Activated CD4-positive, CD25-positive, alpha-beta regulatory T cell treated with anti-CD3 and anti-CD28 coated beads, Interleukin-2, amount 50 U/mL, for 24 hours (primary cell): ENCODE results near the gene DHRS4L2.
A peak's percentile ranks its signal among the peaks of the same experiment; 100 is the strongest.
"Not testable (repeated sequence)": the region's sequence is repeated elsewhere in the genome, so short reads cannot be mapped to it uniquely, and the experiment has no call there.

Source experiments
- ATAC-seq, 2 donors: fragments of 150-1000 bp; cut with Tn5 transposase; one replicate each; pipeline ENCODE4 v1.10.0; 2021; ENCODE audit warnings: mild to moderate bottlenecking in 1 of 2, moderate library complexity in 1 of 2

Gene DHRS4L2

DNA sequence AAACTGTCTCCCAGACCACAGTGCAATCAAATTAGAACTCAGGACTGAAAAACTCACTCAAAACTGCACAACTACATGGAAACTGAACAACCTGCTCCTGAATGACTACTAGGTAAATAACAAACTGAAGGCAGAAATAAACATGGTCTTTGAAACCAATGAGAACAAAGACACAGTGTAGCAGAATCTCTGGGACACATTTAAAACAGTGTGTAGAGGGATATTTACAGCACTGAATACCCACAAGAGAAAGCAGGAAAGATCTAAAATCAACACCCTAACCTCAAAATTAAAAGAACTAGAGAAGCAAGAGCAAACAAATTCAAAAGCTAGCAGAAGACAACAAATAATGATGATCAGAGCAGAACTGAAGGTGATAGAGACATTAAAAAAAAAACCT is 14.7 kb upstream of the DHRS4L2 start:
- not testable (repeated sequence) for ATAC-seq

DNA sequence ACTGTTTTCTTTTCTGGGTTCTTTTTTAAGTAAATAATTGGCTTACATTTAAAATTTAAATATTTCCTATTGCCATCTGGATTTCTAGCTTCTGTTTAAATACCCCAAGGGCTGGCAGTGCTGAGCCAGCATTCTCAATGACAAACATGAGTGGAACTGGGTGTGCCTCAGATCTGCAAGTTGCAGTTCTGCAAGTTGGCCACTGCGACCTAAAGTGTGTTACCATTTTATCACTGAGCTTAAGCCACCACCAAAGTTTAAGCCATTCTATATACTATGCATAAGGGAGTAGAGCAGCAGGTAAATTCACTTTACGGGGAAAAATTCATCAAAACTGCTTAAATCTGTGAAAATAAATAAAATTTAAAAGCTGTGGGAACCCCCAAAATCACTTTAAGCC is 11.5 kb upstream of the DHRS4L2 start:
- peak in 1 of 2 donors; percentile 60 for ATAC-seq

DNA sequence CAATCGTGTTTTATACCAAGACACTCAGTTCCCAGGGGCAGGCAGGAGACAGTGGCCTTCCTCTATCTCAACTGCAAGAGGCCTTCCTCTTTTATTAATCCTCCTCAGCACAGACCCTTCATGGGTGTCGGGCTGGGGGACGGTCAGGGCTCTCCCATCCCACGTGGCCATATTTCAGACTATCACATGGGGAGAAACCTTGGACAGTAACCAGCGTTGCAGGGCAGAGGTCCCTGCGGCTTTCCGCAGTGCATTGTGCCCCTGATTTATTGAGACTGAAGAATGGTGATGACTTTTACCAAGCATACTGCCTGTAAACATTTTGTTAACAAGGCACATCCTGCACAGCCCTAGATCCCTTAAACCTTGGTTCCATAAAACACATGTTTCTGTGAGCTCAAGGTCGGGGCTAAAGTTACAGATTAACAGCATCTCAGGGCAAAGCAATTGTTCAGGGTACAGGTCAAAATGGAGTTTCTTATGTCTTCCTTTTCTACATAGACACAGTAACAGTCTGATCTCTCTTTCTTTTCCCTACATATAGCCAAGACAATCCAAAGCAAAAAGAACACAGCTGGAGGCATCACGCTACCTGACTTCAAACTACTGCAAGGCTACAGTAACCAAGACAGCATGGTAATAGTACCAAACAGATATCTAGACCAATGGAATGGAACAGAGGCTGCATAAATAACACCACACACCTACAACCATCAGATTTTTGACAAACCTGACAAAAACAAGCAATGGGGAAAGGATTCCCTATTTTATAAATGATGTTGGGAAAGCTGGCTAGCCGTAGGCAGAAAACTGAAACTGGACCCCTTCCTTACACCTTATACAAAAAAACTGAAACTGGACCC is 6.5 kb upstream of the DHRS4L2 start:
- ATAC-seq = not testable (repeated sequence)

DNA sequence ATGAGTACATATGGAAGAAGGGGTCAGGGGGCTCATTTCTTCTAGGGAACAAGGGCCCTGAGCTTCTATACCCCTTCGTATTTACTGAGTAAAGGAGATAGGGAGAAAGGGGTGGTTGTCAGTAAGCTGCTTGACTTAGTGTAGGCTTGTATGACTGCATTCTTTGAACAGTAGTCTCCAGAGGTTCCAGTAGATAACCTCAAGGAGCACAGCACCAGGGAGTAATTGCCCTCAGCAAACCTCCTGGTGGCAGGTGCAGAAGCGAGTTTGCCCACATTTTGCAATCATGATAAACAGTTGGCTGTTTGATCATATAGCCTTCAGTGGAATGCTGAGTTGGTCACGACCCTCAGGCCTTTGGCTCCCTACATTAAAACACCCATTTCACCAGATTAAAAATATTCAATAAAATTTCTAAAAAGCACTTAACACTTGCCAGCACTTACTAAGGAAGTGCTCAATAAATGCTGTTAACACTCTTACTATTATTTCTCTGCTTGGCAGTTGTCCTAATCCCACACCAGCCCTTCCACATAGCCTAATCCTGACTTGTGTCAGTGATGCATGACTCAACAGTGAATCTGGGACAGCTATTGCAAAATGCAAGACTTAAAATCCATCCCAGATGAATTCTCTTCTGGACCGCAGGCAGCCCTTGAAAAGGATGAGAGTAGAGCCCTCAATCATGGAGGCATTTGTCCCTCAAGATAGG is 3.7 kb upstream of the DHRS4L2 start:
- ATAC-seq = no peak

DNA sequence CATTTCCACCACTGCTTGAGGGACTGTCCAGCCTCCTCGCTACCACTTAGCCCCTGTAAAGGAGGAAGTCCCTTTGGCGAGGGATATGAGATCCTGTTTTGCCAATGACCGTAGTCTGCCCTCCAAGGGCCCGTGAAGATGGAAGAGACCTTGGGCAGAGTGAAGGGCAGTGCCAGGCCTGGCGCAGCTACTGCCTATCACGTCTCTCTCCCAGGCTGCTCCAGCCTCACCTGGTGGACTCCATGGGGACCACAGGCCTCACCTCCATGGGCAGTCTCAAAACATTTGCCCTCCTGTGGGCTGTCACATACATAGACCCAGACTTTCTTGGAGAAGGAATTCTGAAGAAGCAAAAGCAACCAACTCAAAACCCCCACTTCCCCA is 514 bp upstream of the DHRS4L2 start:
- ATAC-seq = peak; percentile 6 to 18

GRCh38 chr14:23989734-23990445 is 1.2 kb downstream of the DHRS4L2 start:
- ATAC-seq = not testable (repeated sequence)

- ATAC-seq = not testable (repeated sequence)
Observed at GRCh38 chr14:23990961-23991360, 2.2 kb downstream of the DHRS4L2 start.

DNA sequence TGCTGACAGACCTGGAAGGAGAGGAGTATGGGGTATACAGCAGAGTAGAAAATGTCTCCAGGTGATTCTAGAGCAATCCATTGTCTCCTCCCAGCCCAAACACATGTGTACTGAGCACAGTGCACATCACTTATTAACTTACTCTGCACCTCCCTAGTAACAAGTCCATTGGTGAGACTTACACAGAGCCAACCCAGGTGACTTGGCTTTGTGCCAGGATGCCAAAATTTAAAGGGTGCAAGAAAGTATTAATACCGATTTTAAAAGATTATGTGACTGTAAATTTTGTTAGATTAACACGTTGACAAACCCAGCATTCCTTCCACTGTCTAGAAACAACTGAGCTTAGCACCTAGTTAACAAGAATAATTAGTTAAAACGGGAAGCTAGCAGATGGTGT is 4.3 kb downstream of the DHRS4L2 start:
- ATAC-seq = not testable (repeated sequence)

- ATAC-seq = not testable (repeated sequence)
Observed at GRCh38 chr14:23996009-23996408, 7.3 kb downstream of the DHRS4L2 start.

DNA sequence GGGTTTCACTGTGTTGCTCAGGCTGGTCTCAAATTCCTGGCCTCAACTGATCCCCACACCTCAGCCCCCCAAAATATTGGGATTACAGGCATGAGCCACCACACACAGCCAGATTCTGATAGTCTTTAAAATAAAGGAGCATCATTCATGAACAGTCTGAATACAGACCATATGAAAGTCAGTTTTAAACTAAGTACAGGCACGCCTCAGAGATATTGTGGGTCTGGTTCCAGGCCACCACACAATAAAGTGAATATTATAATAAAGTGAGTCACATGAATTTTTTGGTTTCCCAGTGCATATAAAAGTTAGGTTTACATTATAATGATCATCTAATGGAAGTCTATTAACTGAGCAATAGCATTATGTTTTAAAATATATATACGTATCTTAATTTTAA is 8.1 kb downstream of the DHRS4L2 start:
- ATAC-seq = not testable (repeated sequence)

DNA sequence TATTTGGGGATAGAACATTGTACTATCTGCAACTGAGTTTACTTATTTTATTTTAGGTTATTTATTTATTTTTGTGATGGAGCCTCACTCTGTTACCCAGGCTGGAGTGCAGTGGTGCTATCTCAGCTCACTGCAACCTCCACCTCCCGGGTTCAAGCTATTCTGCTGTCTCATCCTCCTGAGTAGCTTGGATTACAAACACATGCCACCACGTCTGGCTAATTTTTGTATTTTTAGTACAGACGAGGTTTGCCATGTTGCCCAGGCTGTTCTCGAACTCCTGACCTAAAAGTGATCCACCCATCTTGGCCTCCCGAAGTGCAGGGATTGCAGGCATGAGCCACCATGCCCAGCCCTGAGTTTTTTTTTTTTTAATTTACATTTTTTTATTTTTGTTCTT is 10.9 kb downstream of the DHRS4L2 start:
- ATAC-seq = not testable (repeated sequence)

GRCh38 chr14:24001078-24001477 is 12.3 kb downstream of the DHRS4L2 start:
- not testable (repeated sequence) for ATAC-seq

GRCh38 chr14:24001679-24002078 is 12.9 kb downstream of the DHRS4L2 start:
- ATAC-seq = not testable (repeated sequence)

DNA sequence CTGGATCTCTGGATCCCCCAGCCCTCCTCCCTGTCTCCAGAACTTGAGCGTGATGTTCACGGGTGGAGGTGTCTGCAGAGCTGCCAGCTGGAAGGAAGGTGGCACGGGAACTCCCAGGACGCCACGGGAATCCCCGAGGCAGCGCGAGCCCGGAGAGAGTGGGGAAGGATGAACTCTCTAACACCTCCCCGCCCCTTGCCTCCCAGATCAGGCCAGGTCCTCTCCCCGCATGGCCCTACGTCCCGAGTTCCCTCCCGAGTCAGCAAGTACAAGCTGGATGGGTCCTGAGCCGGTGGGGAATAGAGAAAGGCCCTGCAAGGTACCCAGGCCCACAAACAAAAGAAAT is 17.7 kb downstream of the DHRS4L2 start:
- ATAC-seq = peak; percentile 25 to 41

GRCh38 chr14:24006817-24007652 is 18.3 kb downstream of the DHRS4L2 start:
- peak; percentile 87 to 88 for ATAC-seq

- no peak for ATAC-seq
Observed at GRCh38 chr14:24011051-24011450, 22.3 kb downstream of the DHRS4L2 start.

DNA sequence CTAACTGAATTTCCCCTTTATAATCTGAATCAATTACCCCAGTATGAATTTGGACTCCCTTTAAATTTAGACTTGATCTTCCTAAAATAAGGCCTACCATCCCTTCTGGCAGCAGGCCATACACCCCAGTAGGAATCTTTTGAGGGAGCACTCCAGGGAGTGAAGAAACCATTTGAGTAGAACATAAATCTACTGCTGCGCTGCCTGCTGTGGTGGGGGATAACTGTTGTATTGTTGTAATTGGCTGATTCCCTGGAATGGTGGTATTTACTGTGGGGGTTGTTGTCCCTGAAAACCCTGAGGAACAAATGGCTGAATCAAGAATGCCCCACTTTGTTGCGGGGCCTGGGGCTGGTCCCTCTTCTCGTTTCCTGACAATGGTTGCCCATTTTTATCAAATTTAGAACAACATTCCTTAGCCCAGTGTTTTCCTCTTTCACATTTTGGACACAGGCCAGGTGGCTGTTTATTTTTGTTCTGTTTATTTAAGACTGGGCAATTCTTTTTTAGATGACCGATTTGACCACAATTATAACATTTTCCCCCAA is 24.1 kb downstream of the DHRS4L2 start:
- not testable (repeated sequence) for ATAC-seq

DNA sequence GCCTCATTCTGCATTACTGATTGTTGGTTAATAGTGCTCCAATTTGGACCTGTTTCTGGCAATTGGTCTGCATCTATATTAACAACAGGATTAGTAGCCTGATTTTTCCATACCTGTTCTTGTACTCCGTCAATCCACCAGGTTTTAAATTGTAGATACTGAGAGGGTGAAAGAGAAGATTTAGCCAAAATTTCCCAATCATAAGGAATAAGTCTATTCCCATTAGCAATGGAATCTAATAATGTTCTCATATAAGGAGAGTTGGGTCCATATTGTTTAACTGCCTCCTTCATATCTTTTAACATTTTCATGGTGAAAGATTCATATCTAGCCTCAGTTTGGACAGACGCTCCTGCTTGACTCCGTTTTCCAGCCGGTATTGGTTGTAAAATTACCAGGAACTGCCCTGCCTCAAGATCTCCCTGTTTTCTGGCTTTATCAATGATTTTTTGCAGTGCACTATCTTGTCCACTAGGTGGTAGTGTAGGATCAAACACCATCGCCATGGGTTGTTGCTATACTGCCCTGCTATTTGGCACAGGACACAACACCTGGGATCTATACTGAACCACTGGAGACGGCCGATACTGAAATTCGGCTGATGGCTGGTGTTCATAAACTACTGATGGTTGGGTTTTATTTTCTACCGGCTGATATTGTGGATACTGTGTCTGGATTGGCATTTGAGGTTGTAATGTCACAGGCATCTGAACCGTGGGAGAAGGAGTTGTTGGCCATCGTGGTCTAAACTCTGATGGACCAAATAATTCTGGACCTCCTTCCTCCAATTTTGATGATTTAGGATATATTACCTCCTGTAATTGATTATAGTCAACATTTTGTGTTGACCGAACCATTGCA is 25.2 kb downstream of the DHRS4L2 start:
- ATAC-seq = peak; percentile 78 to 96

- not testable (repeated sequence) for ATAC-seq
Observed at GRCh38 chr14:24015745-24016144, 27.0 kb downstream of the DHRS4L2 start.

GRCh38 chr14:24018978-24019377 is 30.2 kb downstream of the DHRS4L2 start:
- not testable (repeated sequence) for ATAC-seq

GRCh38 chr14:24019944-24020343 is 31.2 kb downstream of the DHRS4L2 start:
- peak in 1 of 2 donors; percentile 41 for ATAC-seq
